ENCODE data around the gene RGS7. TPM values are rescaled to one million over a fixed set of nuclear protein-coding genes. Genes with fewer than 3 reads are reported as not detected.

RGS7 gene
- total RNA-seq, 1 donor from 2014 or later, result 16.0 TPM

- no peak overlapping the region for H3K27ac Mint-ChIP-seq (ENCODE audit: unreplicated experiment)
- H3K4me3 Mint-ChIP-seq (ENCODE audit: unreplicated experiment), result no peak overlapping the region
- DNase-seq, result no peak
- no peaks in the 10 kb centered on the region for H3K36me3 Mint-ChIP-seq (ENCODE audit: unreplicated experiment)
- H3K9me3 Mint-ChIP-seq (ENCODE audit: unreplicated experiment), result no peaks in the 10 kb centered on the region
- no peaks in the 10 kb centered on the region for H3K4me1 Mint-ChIP-seq (ENCODE audit: low read depth, unreplicated experiment)
- no peak for TF ChIP-seq CTCF (IDR thresholded peaks at IDR 0.05; ENCODE audit: partially characterized antibody, unreplicated experiment)
- no peaks in the 10 kb centered on the region for H3K27me3 Mint-ChIP-seq (ENCODE audit: unreplicated experiment)
Observed at GRCh38 chr1:241115784-241116183, 241.2 kb downstream of the RGS7 start.

GRCh38 chr1:241114699-241115233 is 242.2 kb downstream of the RGS7 start:
- H3K4me3 Mint-ChIP-seq (ENCODE audit: unreplicated experiment), result no peak overlapping the region
- no peak for TF ChIP-seq CTCF (IDR thresholded peaks at IDR 0.05; ENCODE audit: partially characterized antibody, unreplicated experiment)
- H3K9me3 Mint-ChIP-seq (ENCODE audit: unreplicated experiment), result no peaks in the 10 kb centered on the region
- no peak for DNase-seq
- no peaks in the 10 kb centered on the region for H3K36me3 Mint-ChIP-seq (ENCODE audit: unreplicated experiment)
- no peaks in the 10 kb centered on the region for H3K27me3 Mint-ChIP-seq (ENCODE audit: unreplicated experiment)
- H3K27ac Mint-ChIP-seq (ENCODE audit: unreplicated experiment), result no peak overlapping the region
- H3K4me1 Mint-ChIP-seq (ENCODE audit: low read depth, unreplicated experiment), result peaks cover 5% of the 10 kb centered on the region

GRCh38 chr1:241113557-241113956 is 243.4 kb downstream of the RGS7 start:
- DNase-seq, result no peak
- peaks cover 5% of the 10 kb centered on the region for H3K4me1 Mint-ChIP-seq (ENCODE audit: low read depth, unreplicated experiment)
- no peak overlapping the region for H3K27ac Mint-ChIP-seq (ENCODE audit: unreplicated experiment)
- no peaks in the 10 kb centered on the region for H3K9me3 Mint-ChIP-seq (ENCODE audit: unreplicated experiment)
- no peaks in the 10 kb centered on the region for H3K36me3 Mint-ChIP-seq (ENCODE audit: unreplicated experiment)
- no peak for TF ChIP-seq CTCF (IDR thresholded peaks at IDR 0.05; ENCODE audit: partially characterized antibody, unreplicated experiment)
- no peak overlapping the region for H3K4me3 Mint-ChIP-seq (ENCODE audit: unreplicated experiment)
- no peaks in the 10 kb centered on the region for H3K27me3 Mint-ChIP-seq (ENCODE audit: unreplicated experiment)

GRCh38 chr1:241109039-241109438 is 248.0 kb downstream of the RGS7 start:
- Mint-ChIP-seq H3K4me3 (ENCODE audit: unreplicated experiment) (no peak overlapping the region), H3K4me1 (ENCODE audit: low read depth, unreplicated experiment) (peaks cover 5% of the 10 kb centered on the region), H3K27me3 (ENCODE audit: unreplicated experiment) (no peaks in the 10 kb centered on the region), H3K36me3 (ENCODE audit: unreplicated experiment) (no peaks in the 10 kb centered on the region), H3K9me3 (ENCODE audit: unreplicated experiment) (no peaks in the 10 kb centered on the region), H3K27ac (ENCODE audit: unreplicated experiment) (no peak overlapping the region)
- no peak for TF ChIP-seq CTCF (IDR thresholded peaks at IDR 0.05; ENCODE audit: partially characterized antibody, unreplicated experiment)
- no peak for DNase-seq

GRCh38 chr1:241105147-241105546 is 251.9 kb downstream of the RGS7 start:
- H3K27ac Mint-ChIP-seq (ENCODE audit: unreplicated experiment), result no peak overlapping the region
- H3K9me3 Mint-ChIP-seq (ENCODE audit: unreplicated experiment), result no peaks in the 10 kb centered on the region
- no peak overlapping the region for H3K4me3 Mint-ChIP-seq (ENCODE audit: unreplicated experiment)
- no peak for TF ChIP-seq CTCF (IDR thresholded peaks at IDR 0.05; ENCODE audit: partially characterized antibody, unreplicated experiment)
- no peaks in the 10 kb centered on the region for H3K27me3 Mint-ChIP-seq (ENCODE audit: unreplicated experiment)
- no peak for DNase-seq
- peaks cover 3% of the 10 kb centered on the region for H3K4me1 Mint-ChIP-seq (ENCODE audit: low read depth, unreplicated experiment)
- no peaks in the 10 kb centered on the region for H3K36me3 Mint-ChIP-seq (ENCODE audit: unreplicated experiment)
